GM23338 (cell line): ENCODE data around the gene LPAR6.

ENCODE experiments used
- CREB1 ChIP-seq: fragments of 250-450 bp; sonication (Bioruptor Pico); IDR thresholded peaks from 2 replicates; pipeline ENCODE4 v1.5.0; 2020; ENCODE audit warnings: low read depth, mild to moderate bottlenecking, moderate library complexity
- CTCF ChIP-seq, 2 experiments: fragments of 200-600 bp in 1 of 2; sonication (generic) in 1 of 2; conservative IDR thresholded peaks; 2 replicates each; pipeline versions ENCODE4 v1.5.1 to v1.6.1; 2016 to 2017; ENCODE audit warnings: antibody characterized with exemption in 2 of 2, low read depth in 2 of 2, mild to moderate bottlenecking in 2 of 2, moderate library complexity in 1 of 2
- EZH2 ChIP-seq: fragments of 200-600 bp; sonication (generic); IDR thresholded peaks from one replicate; pipeline ENCODE4 v1.8.0; 2017; ENCODE audit warnings: antibody characterized with exemption, mild to moderate bottlenecking, low read depth; ENCODE audit not compliant: unreplicated experiment
- EZH2phosphoT487 ChIP-seq: fragments of 200-600 bp; sonication (generic); IDR thresholded peaks from one replicate; pipeline ENCODE4 v1.8.1; 2018; ENCODE audit warnings: antibody characterized with exemption; ENCODE audit not compliant: unreplicated experiment
- JUNB ChIP-seq: IDR thresholded peaks from one replicate; pipeline ENCODE4 v1.6.1; 2016; ENCODE audit warnings: antibody characterized with exemption; ENCODE audit not compliant: unreplicated experiment
- STAT1 ChIP-seq: IDR thresholded peaks from one replicate; pipeline ENCODE4 v1.6.1; 2016; ENCODE audit warnings: antibody characterized with exemption; ENCODE audit not compliant: unreplicated experiment
- ZNF462 ChIP-seq: fragments of 250-450 bp; sonication (Bioruptor Pico); IDR thresholded peaks from 2 replicates; pipeline ENCODE4 v1.5.0; 2020; ENCODE audit warnings: mild to moderate bottlenecking, moderate library complexity
- TF ChIP-seq, protein P1 (sequence below): IDR thresholded peaks from one replicate; pipeline ENCODE4 v1.6.1; 2018; ENCODE audit warnings: antibody characterized with exemption; ENCODE audit not compliant: unreplicated experiment

- TF ChIP-seq EZH2 (no peak), CTCF (conservative IDR thresholded peaks at IDR 0.05; ENCODE audit: low read depth in 2 of 2) (no peak), STAT1 (no peak), JUNB (no peak), EZH2phosphoT487 (no peak), ZNF462 (CRISPR knock-in tag) (no peak), CREB1 (CRISPR knock-in tag) (no peak)
- TF ChIP-seq, protein P1, sequence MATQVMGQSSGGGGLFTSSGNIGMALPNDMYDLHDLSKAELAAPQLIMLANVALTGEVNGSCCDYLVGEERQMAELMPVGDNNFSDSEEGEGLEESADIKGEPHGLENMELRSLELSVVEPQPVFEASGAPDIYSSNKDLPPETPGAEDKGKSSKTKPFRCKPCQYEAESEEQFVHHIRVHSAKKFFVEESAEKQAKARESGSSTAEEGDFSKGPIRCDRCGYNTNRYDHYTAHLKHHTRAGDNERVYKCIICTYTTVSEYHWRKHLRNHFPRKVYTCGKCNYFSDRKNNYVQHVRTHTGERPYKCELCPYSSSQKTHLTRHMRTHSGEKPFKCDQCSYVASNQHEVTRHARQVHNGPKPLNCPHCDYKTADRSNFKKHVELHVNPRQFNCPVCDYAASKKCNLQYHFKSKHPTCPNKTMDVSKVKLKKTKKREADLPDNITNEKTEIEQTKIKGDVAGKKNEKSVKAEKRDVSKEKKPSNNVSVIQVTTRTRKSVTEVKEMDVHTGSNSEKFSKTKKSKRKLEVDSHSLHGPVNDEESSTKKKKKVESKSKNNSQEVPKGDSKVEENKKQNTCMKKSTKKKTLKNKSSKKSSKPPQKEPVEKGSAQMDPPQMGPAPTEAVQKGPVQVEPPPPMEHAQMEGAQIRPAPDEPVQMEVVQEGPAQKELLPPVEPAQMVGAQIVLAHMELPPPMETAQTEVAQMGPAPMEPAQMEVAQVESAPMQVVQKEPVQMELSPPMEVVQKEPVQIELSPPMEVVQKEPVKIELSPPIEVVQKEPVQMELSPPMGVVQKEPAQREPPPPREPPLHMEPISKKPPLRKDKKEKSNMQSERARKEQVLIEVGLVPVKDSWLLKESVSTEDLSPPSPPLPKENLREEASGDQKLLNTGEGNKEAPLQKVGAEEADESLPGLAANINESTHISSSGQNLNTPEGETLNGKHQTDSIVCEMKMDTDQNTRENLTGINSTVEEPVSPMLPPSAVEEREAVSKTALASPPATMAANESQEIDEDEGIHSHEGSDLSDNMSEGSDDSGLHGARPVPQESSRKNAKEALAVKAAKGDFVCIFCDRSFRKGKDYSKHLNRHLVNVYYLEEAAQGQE: no peak
Measured at GRCh38 chr13:48386816-48387215, 26.1 kb downstream of the LPAR6 start.
